Measurements from ENCODE around the gene CRACDL.

The CRACDL gene

DNA sequence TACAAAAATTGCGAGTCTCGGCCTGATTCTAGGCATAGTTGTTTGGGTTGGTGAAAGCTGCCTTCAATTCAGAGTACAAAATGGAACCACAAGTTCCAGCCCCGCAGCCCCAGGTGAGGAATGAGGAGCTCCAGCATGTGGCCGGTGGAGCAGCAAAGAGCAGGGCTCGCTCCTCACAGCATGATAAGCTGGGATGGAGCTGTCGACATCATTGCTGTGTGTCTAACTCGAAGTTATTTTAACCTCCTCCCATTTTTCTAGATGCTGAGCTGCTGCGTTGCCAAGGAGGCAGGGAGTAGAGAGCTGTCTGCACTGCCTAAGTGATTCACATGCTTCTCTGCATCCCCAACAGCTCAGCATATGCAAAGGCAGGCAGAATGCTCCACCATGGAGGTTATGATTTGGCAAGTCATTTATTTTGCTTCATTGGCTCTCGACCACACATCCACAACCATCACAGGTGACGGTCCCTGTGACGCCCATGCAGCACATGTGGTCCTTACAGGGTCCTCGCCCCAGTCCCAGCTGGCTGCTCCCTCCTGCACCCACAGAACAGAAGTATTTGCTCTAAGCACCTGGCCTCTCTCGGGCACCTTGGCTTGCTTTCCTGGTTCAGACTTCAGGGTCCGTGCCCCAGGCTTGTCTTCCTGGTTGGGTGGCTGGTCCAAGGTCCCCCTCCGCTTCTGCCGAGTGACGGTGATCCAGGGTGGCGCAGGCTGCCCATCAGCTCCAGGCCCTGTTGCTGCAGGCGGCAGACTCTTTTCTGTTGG, 139.1 kb downstream of the CRACDL start:
- no peak overlapping the region for H3K4me3 ChIP-seq (ENCODE audit: low read length)
- no peak for DNase-seq (ENCODE audit: low read depth)
- TF ChIP-seq, protein P1, sequence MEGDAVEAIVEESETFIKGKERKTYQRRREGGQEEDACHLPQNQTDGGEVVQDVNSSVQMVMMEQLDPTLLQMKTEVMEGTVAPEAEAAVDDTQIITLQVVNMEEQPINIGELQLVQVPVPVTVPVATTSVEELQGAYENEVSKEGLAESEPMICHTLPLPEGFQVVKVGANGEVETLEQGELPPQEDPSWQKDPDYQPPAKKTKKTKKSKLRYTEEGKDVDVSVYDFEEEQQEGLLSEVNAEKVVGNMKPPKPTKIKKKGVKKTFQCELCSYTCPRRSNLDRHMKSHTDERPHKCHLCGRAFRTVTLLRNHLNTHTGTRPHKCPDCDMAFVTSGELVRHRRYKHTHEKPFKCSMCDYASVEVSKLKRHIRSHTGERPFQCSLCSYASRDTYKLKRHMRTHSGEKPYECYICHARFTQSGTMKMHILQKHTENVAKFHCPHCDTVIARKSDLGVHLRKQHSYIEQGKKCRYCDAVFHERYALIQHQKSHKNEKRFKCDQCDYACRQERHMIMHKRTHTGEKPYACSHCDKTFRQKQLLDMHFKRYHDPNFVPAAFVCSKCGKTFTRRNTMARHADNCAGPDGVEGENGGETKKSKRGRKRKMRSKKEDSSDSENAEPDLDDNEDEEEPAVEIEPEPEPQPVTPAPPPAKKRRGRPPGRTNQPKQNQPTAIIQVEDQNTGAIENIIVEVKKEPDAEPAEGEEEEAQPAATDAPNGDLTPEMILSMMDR (conservative IDR thresholded peaks at IDR 0.05; ENCODE audit: low read depth, low read length), result no peak

DNA sequence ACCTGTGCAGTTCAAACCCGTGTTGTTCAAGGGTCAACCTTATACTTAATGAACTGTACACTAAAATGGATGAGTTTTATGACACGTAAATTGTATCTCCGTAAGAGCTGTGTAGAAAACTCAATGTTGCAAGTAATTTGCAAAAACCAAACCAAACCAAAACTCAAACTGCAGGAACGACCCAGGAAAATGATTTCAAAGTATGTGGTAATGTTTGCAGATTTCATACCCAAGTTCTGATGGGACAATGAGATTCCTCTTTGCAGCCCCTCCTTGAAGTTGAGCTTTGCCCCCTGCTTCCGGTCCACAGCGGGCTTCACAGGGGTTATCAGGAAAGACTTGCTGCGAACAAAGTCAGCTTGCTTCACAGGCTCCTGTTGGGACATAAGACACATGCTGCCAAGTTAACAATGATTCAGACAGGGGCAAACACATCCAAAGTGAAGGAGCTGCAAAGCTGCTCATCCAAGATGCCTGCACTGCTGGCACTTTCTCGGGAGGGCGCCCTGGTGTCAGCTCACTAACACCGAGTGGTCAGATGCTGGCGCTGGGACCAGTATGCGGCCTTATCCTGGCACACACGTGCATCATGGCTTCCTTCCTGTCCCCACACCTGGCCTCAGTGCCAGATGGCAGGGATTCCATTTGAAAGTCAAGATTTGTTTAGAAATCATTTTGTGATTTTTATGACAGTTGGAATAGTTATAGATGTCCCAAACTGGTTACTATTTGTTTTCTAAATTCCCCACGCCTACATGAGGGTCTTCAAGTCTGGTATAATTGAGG, 139.9 kb downstream of the CRACDL start:
- TF ChIP-seq, protein P1 (conservative IDR thresholded peaks at IDR 0.05; ENCODE audit: low read depth, low read length), result no peak
- DNase-seq (ENCODE audit: low read depth), result no peak
- H3K4me3 ChIP-seq (ENCODE audit: low read length), result no peak overlapping the region

DNA sequence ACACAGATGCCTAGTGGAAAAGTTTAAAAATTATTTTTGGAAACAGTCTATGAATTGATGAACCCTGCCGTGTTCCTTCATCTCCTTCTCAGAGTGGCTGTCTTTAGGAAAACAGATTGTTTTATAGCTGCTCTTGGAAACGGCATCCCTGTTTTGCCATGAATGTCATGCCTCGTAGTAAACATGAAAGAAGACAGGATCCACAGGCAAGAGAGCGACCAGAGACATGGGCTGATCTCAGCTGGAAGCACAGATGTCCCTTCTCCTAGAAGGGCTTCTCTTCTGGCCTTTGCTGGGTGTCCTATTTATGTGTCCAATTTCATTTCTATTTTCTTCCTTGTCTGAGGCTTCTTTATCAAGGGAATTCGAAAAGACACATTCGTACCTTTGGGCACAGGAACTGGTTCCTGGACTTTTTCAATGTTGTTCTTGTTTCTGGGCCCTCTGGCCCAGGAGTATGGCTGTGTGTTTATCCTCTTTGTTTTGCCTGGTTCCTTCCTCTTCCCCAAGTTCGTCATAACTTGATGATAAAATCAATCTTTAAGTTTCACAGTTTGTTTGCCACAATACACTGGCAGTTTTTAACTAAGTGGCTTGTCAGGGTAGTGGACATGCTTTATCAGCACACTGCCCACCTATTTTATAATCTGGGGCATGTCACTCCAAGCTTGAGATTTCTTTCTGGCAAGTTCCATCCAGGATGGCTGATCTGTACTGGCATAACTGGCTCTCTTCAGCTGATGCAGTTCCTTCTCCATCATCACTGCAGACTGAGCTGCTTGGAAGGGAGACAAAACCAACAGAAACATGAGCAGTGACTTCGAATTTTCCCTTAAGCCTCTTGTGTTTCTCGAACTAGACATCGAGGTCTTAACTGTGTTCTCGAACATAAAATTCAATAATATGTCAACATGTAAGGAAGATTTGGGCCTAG, 141.9 kb downstream of the CRACDL start:
- TF ChIP-seq, protein P1 (conservative IDR thresholded peaks at IDR 0.05; ENCODE audit: low read depth, low read length), result no peak
- no peak for DNase-seq (ENCODE audit: low read depth)
- no peak overlapping the region for H3K4me3 ChIP-seq (ENCODE audit: low read length)

DNA sequence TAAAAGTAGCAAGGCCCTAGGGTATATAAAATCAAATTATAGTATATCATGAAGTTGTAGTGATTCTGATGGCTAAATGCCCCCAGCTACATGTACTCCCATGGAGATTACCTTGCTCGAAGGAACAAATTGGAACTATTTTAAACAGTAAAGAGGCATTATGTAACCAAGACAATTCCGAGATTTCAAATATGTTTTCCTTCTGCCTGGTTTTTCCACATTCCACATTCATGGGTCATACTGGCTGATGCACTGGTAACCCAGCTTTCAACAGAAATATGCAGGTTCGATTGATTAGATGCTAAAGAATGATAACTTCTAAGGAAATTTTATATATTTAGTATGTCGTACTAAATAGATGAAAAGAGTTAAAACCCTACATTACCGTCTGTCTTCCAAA, 142.8 kb downstream of the CRACDL start:
- DNase-seq (ENCODE audit: low read depth), result no peak
- no peak overlapping the region for H3K4me3 ChIP-seq (ENCODE audit: low read length)
- TF ChIP-seq, protein P1 (conservative IDR thresholded peaks at IDR 0.05; ENCODE audit: low read depth, low read length), result no peak

DNA sequence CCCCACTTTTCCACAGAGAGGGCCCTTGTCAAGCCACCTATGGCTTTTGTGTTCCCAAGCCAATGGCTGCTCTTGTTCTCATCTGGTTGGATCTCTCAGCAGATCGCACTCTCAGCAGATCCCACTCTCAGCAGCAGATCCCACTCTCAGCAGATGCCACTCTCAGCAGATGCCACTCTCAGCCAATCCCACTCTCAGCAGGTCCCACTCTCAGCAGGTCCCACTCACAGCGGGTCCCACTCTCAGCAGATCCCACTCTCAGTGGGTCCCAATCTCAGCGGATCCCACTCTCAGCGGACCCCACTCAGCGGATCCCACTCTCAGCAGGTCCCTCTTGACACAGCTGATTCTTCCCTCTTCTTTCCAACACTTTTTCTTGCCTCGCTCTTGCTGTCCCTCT, 145.8 kb downstream of the CRACDL start:
- no peak for DNase-seq (ENCODE audit: low read depth)
- H3K4me3 ChIP-seq (ENCODE audit: low read length), result no peak overlapping the region
- TF ChIP-seq, protein P1 (conservative IDR thresholded peaks at IDR 0.05; ENCODE audit: low read depth, low read length), result no peak

DNA sequence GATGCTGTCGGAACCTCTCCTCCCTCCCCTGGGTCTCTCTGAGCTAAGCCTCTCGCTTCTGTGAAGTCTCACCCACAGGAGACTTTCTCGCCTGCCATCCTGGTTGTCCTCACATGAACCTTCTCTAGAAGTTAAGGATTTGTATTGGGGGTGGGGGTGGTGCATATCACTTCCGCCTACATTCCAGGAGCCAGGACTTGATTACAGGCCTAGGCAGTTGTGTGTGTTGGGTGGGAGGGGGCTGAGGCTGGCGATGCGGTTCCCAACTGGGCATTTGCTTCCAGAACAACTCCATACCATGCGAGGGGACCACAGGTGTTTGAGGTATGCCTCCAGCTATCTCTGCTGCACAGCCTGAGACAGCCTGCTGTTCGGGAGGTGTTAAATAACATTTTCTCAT, 148.3 kb downstream of the CRACDL start:
- TF ChIP-seq, protein P1 (conservative IDR thresholded peaks at IDR 0.05; ENCODE audit: low read depth, low read length), result no peak
- DNase-seq (ENCODE audit: low read depth), result no peak
- H3K4me3 ChIP-seq (ENCODE audit: low read length), result no peak overlapping the region
